Tibial nerve (tissue), 4 donors: Measurements from ENCODE around the gene ADCY6.

ENCODE experiments used
- EP300 ChIP-seq, 2 donors: sonication (generic); formaldehyde crosslinking; IDR thresholded peaks; one replicate each; pipeline ENCODE4 v1.6.1; 2017; ENCODE audit warnings: antibody characterized with exemption in 2 of 2, mild to moderate bottlenecking in 1 of 2
- POLR2A ChIP-seq, 2 donors: fragments of 450-650 bp; IDR thresholded peaks; one replicate each; pipeline ENCODE4 v1.6.1; 2017; ENCODE audit warnings: antibody characterized with exemption in 2 of 2, mild to moderate bottlenecking in 2 of 2, moderate library complexity in 2 of 2
- TF ChIP-seq, protein P1 (sequence below), 5 experiments: fragments of 200-600 bp in 3 of 5; fragments of 450-650 bp in 2 of 5; sonication (generic) in 3 of 5; IDR thresholded peaks; one replicate each; pipeline ENCODE4 v1.5.1; 2016 to 2019; ENCODE audit warnings: antibody characterized with exemption in 5 of 5, mild to moderate bottlenecking in 3 of 5, moderate library complexity in 2 of 5

DNA sequence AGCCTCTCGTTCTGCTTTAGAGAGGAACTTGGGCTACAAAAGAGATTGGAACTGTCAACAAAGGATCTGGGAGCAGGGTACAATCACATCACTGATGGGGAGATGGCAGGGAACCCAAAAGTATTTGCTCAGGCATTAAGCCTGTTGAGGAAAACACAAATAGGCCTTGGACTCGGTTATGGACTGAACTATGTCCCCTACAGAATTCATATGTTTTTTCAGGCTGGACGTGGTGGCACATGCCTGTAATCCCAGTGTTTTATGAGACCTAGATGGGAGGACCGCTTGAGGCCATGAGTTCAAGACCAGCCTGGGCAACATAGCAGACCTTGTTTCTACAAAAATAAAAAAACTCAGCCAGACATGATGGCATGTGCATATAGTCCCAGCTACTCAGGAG lies 49.2 kb upstream of the ADCY6 start:
- TF ChIP-seq, protein P1, sequence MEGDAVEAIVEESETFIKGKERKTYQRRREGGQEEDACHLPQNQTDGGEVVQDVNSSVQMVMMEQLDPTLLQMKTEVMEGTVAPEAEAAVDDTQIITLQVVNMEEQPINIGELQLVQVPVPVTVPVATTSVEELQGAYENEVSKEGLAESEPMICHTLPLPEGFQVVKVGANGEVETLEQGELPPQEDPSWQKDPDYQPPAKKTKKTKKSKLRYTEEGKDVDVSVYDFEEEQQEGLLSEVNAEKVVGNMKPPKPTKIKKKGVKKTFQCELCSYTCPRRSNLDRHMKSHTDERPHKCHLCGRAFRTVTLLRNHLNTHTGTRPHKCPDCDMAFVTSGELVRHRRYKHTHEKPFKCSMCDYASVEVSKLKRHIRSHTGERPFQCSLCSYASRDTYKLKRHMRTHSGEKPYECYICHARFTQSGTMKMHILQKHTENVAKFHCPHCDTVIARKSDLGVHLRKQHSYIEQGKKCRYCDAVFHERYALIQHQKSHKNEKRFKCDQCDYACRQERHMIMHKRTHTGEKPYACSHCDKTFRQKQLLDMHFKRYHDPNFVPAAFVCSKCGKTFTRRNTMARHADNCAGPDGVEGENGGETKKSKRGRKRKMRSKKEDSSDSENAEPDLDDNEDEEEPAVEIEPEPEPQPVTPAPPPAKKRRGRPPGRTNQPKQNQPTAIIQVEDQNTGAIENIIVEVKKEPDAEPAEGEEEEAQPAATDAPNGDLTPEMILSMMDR (IDR thresholded peaks at IDR 0.05) = no peak
- TF ChIP-seq EP300 (IDR thresholded peaks at IDR 0.05) (no peak), POLR2A (IDR thresholded peaks at IDR 0.05) (no peak)
